Measurements from ENCODE around the gene C18orf63. TPM values are rescaled to one million over a fixed set of nuclear protein-coding genes. Genes with fewer than 3 reads are reported as not detected.
A peak's percentile ranks its signal among the peaks of the same experiment; 100 is the strongest.

C18orf63 gene
- total RNA-seq, 2 experiments from 2014 or later, result not detected

DNA sequence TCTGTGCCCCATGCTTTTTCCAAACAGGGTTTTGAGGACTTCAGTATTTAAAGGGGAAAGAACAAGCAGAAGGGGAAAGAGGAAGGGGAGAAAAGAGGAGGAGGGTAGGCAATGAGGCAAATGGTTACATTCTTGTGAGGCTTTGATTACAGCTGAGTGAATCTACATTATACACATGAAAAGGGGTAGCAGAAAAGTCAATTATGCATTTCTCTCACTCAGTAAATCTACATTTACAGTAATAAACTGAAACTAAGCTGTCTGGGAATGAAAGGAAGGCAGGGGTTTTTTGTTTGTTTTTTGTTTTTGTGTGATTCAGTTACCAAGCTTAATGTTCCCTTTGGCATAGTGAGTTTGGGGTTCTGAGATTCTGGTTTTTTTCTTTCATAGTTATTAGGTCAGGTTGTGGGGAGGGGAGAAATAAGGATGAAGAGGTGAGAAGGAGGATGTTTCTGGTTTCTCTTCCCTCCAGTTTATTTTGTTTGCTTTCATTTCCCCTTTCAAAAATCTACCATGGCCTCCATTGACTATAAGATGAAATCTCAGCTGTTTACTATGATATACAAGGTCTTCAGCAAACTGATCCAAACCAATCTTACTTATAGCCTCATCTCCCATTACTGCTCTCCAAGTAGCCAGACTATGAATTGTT is 18.7 kb downstream of the C18orf63 start:
- Mint-ChIP-seq H3K27me3 (ENCODE audit: low read depth) (peaks cover 25% of the 10 kb centered on the region), H3K9me3 (ENCODE audit: insufficient read depth) (no peaks in the 10 kb centered on the region), H3K27ac (no peak overlapping the region), H3K36me3 (ENCODE audit: low read depth) (no peaks in the 10 kb centered on the region), H3K4me3 (no peak overlapping the region), H3K4me1 (ENCODE audit: low read depth) (peaks cover 3% of the 10 kb centered on the region)
- no peak for ATAC-seq
- POLR2A ChIA-PET, result no interaction called here
- CTCF ChIA-PET, result interaction anchor here (0.9 to 1.3 kb wide), 3 partner anchors 8 to 217 kb away, joined by 3 to 5 read pairs (median 3); no protein-coding TSS in a partner anchor
- DNase-seq, result no peak

DNA sequence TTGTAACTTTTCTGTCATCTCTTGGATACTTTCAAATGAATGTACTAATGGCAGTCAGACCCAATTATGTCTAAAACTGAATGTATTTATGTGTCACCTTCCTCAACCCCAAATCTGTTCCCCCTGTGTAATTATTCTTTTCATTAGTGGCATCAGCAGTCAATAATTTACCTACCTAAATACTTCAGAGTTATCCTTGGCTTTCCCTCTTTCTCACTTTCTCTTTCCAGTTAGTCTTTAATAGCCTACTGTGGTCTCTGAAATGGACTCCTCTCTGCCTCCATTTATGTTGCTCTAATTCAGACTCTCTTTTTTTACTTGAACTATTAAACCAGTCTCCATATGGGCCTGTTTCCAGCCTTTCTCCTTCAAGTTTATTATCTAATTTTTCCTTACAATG is 21.0 kb downstream of the C18orf63 start:
- no peak overlapping the region for H3K4me3 Mint-ChIP-seq
- H3K27me3 Mint-ChIP-seq (ENCODE audit: low read depth), result peaks cover 20% of the 10 kb centered on the region
- H3K27ac Mint-ChIP-seq, result no peak overlapping the region
- ChIA-PET CTCF (interaction anchor here (0.8 to 1.0 kb wide), 2 partner anchors 27 to 157 kb away, joined by 3 to 4 read pairs; no protein-coding TSS in a partner anchor), POLR2A (no interaction called here)
- DNase-seq (no peak), ATAC-seq (no peak)
- H3K9me3 Mint-ChIP-seq (ENCODE audit: insufficient read depth), result no peaks in the 10 kb centered on the region
- H3K4me1 Mint-ChIP-seq (ENCODE audit: low read depth), result peaks cover 3% of the 10 kb centered on the region
- H3K36me3 Mint-ChIP-seq (ENCODE audit: low read depth), result no peaks in the 10 kb centered on the region

- CTCF ChIA-PET, result interaction anchor here (0.8 to 1.4 kb wide), 2 partner anchors 16 to 156 kb away, joined by 3 to 4 read pairs; no protein-coding TSS in a partner anchor
Measured at GRCh38 chr18:74337155-74337911, 21.7 kb downstream of the C18orf63 start.

GRCh38 chr18:74337912-74338309 is 22.3 kb downstream of the C18orf63 start:
- ATAC-seq, result no peak
- no peaks in the 10 kb centered on the region for H3K9me3 Mint-ChIP-seq (ENCODE audit: insufficient read depth)
- no peak for DNase-seq
- CTCF ChIA-PET, result interaction anchor here (0.7 to 2.3 kb wide), 4 partner anchors 15 to 156 kb away, joined by 3 to 7 read pairs (median 5); no protein-coding TSS in a partner anchor
- peaks cover 3% of the 10 kb centered on the region for H3K4me1 Mint-ChIP-seq (ENCODE audit: low read depth)
- H3K27ac Mint-ChIP-seq, result no peak overlapping the region
- H3K36me3 Mint-ChIP-seq (ENCODE audit: low read depth), result no peaks in the 10 kb centered on the region
- H3K27me3 Mint-ChIP-seq (ENCODE audit: low read depth), result peaks cover 23% of the 10 kb centered on the region
- POLR2A ChIA-PET, result no interaction called here
- no peak overlapping the region for H3K4me3 Mint-ChIP-seq

More at GRCh38 chr18:74337155-74337911, 21.7 kb downstream of the C18orf63 start:
- ATAC-seq, result no peak
- Mint-ChIP-seq H3K4me3 (no peak overlapping the region), H3K4me1 (ENCODE audit: low read depth) (peaks cover 3% of the 10 kb centered on the region), H3K27me3 (ENCODE audit: low read depth) (peaks cover 22% of the 10 kb centered on the region), H3K9me3 (ENCODE audit: insufficient read depth) (no peaks in the 10 kb centered on the region), H3K36me3 (ENCODE audit: low read depth) (no peaks in the 10 kb centered on the region), H3K27ac (no peak overlapping the region)
- POLR2A ChIA-PET, result no interaction called here
- DNase-seq, result no peak

DNA sequence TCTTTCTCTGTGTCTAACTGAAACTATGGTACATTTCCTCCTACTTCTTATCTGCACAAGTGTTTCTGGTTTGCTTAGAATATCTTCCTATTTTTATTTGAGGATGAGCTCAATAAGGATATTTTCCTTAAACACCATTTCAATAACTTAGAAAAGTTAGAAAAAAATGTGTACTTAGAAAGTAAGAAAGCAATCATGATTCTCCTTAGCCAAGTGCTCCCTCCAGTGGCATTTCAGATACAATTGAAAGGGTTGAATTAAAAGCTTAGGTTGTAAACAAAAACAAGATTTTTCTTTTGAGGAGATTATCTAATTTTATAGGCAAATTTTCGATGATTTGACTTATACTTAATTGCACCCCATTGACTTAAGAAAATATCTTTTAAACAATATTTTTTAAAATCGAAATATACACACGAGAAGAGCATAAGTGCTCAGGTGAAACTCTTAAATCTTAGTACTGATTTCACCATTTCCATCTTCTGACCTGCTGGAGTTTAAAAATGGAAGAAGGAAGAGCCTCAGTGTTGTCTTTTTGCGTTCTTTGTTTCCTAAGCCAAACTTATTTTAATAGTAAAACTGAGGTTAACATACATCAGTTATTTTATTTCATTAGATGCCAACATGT is 26.9 kb downstream of the C18orf63 start:
- H3K27me3 Mint-ChIP-seq (ENCODE audit: low read depth), result peaks cover 27% of the 10 kb centered on the region
- H3K4me1 Mint-ChIP-seq (ENCODE audit: low read depth), result no peaks in the 10 kb centered on the region
- no peak overlapping the region for H3K27ac Mint-ChIP-seq
- DNase-seq (peak; percentile 58), ATAC-seq (no peak)
- H3K36me3 Mint-ChIP-seq (ENCODE audit: low read depth), result no peaks in the 10 kb centered on the region
- H3K4me3 Mint-ChIP-seq, result no peak overlapping the region
- ChIA-PET POLR2A (no interaction called here), CTCF (interaction anchor here (0.6 to 2.5 kb wide), 35 partner anchors 8 to 494 kb away, joined by 3 to 39 read pairs (median 4); partner anchors contain the start of gene CNDP2)
- no peaks in the 10 kb centered on the region for H3K9me3 Mint-ChIP-seq (ENCODE audit: insufficient read depth)

GRCh38 chr18:74346206-74346605 is 30.6 kb downstream of the C18orf63 start:
- ATAC-seq (no peak), DNase-seq (no peak)
- Mint-ChIP-seq H3K4me3 (no peak overlapping the region), H3K27ac (no peak overlapping the region), H3K36me3 (ENCODE audit: low read depth) (no peaks in the 10 kb centered on the region), H3K9me3 (ENCODE audit: insufficient read depth) (no peaks in the 10 kb centered on the region), H3K27me3 (ENCODE audit: low read depth) (peaks cover 14% of the 10 kb centered on the region), H3K4me1 (ENCODE audit: low read depth) (peaks cover 6% of the 10 kb centered on the region)
- ChIA-PET CTCF (interaction anchor here (11.6 kb wide), 1 partner anchor 150 kb away, joined by 359 read pairs; the partner anchor contains the start of gene CNDP2), POLR2A (no interaction called here)

GRCh38 chr18:74348581-74348980 is 32.9 kb downstream of the C18orf63 start:
- CTCF ChIA-PET, result interaction anchor here (2.6 to 11.6 kb wide), 2 partner anchors 148 to 203 kb away, joined by 6 to 359 read pairs; partner anchors contain the start of gene CNDP2
- H3K4me1 Mint-ChIP-seq (ENCODE audit: low read depth), result peaks cover 26% of the 10 kb centered on the region
- H3K27me3 Mint-ChIP-seq (ENCODE audit: low read depth), result peaks cover 8% of the 10 kb centered on the region
- no peak overlapping the region for H3K27ac Mint-ChIP-seq
- ATAC-seq, result no peak
- H3K36me3 Mint-ChIP-seq (ENCODE audit: low read depth), result no peaks in the 10 kb centered on the region
- no peak overlapping the region for H3K4me3 Mint-ChIP-seq
- POLR2A ChIA-PET, result no interaction called here
- H3K9me3 Mint-ChIP-seq (ENCODE audit: insufficient read depth), result no peaks in the 10 kb centered on the region
- no peak for DNase-seq

GRCh38 chr18:74351354-74351753 is 35.7 kb downstream of the C18orf63 start:
- ChIA-PET CTCF (interaction anchor here (1.2 to 11.6 kb wide), 2 partner anchors 9 to 145 kb away, joined by 4 to 359 read pairs; partner anchors contain the start of gene CNDP2), POLR2A (no interaction called here)
- peak overlapping the region; percentile 6 for H3K27ac Mint-ChIP-seq
- peaks cover 6% of the 10 kb centered on the region for H3K27me3 Mint-ChIP-seq (ENCODE audit: low read depth)
- no peak overlapping the region for H3K4me3 Mint-ChIP-seq
- H3K9me3 Mint-ChIP-seq (ENCODE audit: insufficient read depth), result no peaks in the 10 kb centered on the region
- H3K4me1 Mint-ChIP-seq (ENCODE audit: low read depth), result peaks cover 30% of the 10 kb centered on the region
- H3K36me3 Mint-ChIP-seq (ENCODE audit: low read depth), result no peaks in the 10 kb centered on the region
- ATAC-seq, result no peak
- DNase-seq, result no peak

- peak; percentile 78 for DNase-seq
- ATAC-seq, result peak; percentile 90
- peaks cover 41% of the 10 kb centered on the region for H3K4me1 Mint-ChIP-seq (ENCODE audit: low read depth)
- no peaks in the 10 kb centered on the region for H3K36me3 Mint-ChIP-seq (ENCODE audit: low read depth)
- ChIA-PET CTCF (interaction anchor here (0.7 to 11.6 kb wide), 32 partner anchors 9 to 293 kb away, joined by 3 to 359 read pairs (median 4); partner anchors contain the start of gene CNDP2), POLR2A (interaction anchor here (1.0 kb wide), 1 partner anchor 90 kb away, joined by 3 read pairs; no protein-coding TSS in a partner anchor)
- no peak overlapping the region for H3K4me3 Mint-ChIP-seq
- peaks cover 4% of the 10 kb centered on the region for H3K27me3 Mint-ChIP-seq (ENCODE audit: low read depth)
- H3K9me3 Mint-ChIP-seq (ENCODE audit: insufficient read depth), result no peaks in the 10 kb centered on the region
- H3K27ac Mint-ChIP-seq, result no peak overlapping the region
Measured at GRCh38 chr18:74353169-74353775, 37.6 kb downstream of the C18orf63 start.

- Mint-ChIP-seq H3K27me3 (ENCODE audit: low read depth) (peaks cover 7% of the 10 kb centered on the region), H3K4me1 (ENCODE audit: low read depth) (peaks cover 27% of the 10 kb centered on the region), H3K4me3 (no peak overlapping the region), H3K9me3 (ENCODE audit: insufficient read depth) (no peaks in the 10 kb centered on the region), H3K36me3 (ENCODE audit: low read depth) (no peaks in the 10 kb centered on the region), H3K27ac (no peak overlapping the region)
- DNase-seq, result no peak
- CTCF ChIA-PET, result interaction anchor here (1.5 to 11.6 kb wide), 3 partner anchors 15 to 139 kb away, joined by 3 to 359 read pairs (median 27); partner anchors contain the start of gene CNDP2
- POLR2A ChIA-PET, result interaction anchor here (0.6 to 1.3 kb wide), 3 partner anchors 15 to 142 kb away, joined by 3 read pairs; no protein-coding TSS in a partner anchor
- ATAC-seq, result peak; percentile 25
Measured at GRCh38 chr18:74356959-74357358, 41.3 kb downstream of the C18orf63 start.

Data from activated CD8-positive, alpha-beta T cell treated with anti-CD3 and anti-CD28 coated beads, Interleukin-2, amount 10 ng/mL, durations not matched to agents 7 days and 5 days (primary cell).